Bronchial epithelial cell (primary cell): ENCODE results near the gene HTRA3. TPM values are rescaled to one million over a fixed set of nuclear protein-coding genes. Genes with fewer than 3 reads are reported as not detected.

Source experiments
- DNase-seq: peaks from one replicate; pipeline ENCODE4 v3.0.0-alpha.2; 2010; ENCODE audit warnings: low read depth
- FAIRE-seq: peaks from 2 replicates; lab custom pipeline; 2011; peaks lifted over from hg19 to GRCh38; lab: Jason Lieb, UNC
- H3K27me3 ChIP-seq: 2 replicates; pipeline ENCODE4 v1.5.1; 2011; ENCODE audit warnings: low read length; ENCODE audit not compliant: control insufficient read depth, insufficient read depth
- H3K36me3 ChIP-seq: 2 replicates; pipeline ENCODE4 v1.5.1; 2011; ENCODE audit warnings: low read length; ENCODE audit not compliant: control insufficient read depth, insufficient read depth
- H3K4me3 ChIP-seq: 2 replicates; pipeline ENCODE4 v1.5.1; 2011; ENCODE audit warnings: mild to moderate bottlenecking, low read depth, low read length, control low read depth
- CTCF ChIP-seq: IDR thresholded peaks from 2 replicates; pipeline ENCODE4 v1.5.1; 2011; ENCODE audit warnings: mild to moderate bottlenecking, moderate library complexity, low read length, control low read depth, inconsistent platforms; ENCODE audit not compliant: insufficient read depth, severe bottlenecking
- total RNA-seq: library from RNA; depleted of rRNA; stranded (reverse); fragments of >200 nt; gene quantifications from 2 replicates; pipeline ENCODE4 v1.2.1, GENCODE V29; 2014

The HTRA3 gene
- total RNA-seq, 1 donor from 2014 or later, result 0.26 TPM

GRCh38 chr4:8232748-8233147 lies 36.8 kb upstream of the HTRA3 start:
- H3K36me3 ChIP-seq, result peaks cover 64% of the 10 kb centered on the region
- no peak overlapping the region for H3K4me3 ChIP-seq
- FAIRE-seq, result no peak
- H3K27me3 ChIP-seq, result no peaks in the 10 kb centered on the region
- DNase-seq, result no peak
- TF ChIP-seq CTCF, result no peak

- no peak for TF ChIP-seq CTCF
- H3K36me3 ChIP-seq, result peaks cover 66% of the 10 kb centered on the region
- no peak overlapping the region for H3K4me3 ChIP-seq
- FAIRE-seq (no peak), DNase-seq (no peak)
- H3K27me3 ChIP-seq, result no peaks in the 10 kb centered on the region
Observed at GRCh38 chr4:8233672-8234484, 35.7 kb upstream of the HTRA3 start.

GRCh38 chr4:8234715-8235114 lies 34.8 kb upstream of the HTRA3 start:
- no peaks in the 10 kb centered on the region for H3K27me3 ChIP-seq
- FAIRE-seq, result no peak
- no peak for DNase-seq
- H3K4me3 ChIP-seq, result no peak overlapping the region
- TF ChIP-seq CTCF, result no peak
- peaks cover 67% of the 10 kb centered on the region for H3K36me3 ChIP-seq

- peaks cover 67% of the 10 kb centered on the region for H3K36me3 ChIP-seq
- H3K4me3 ChIP-seq, result no peak overlapping the region
- DNase-seq, result no peak
- no peak for TF ChIP-seq CTCF
- FAIRE-seq, result no peak
- no peaks in the 10 kb centered on the region for H3K27me3 ChIP-seq
Observed at GRCh38 chr4:8235224-8235623, 34.3 kb upstream of the HTRA3 start.

GRCh38 chr4:8235686-8236085 lies 33.9 kb upstream of the HTRA3 start:
- DNase-seq (no peak), FAIRE-seq (no peak)
- Histone ChIP-seq H3K27me3 (no peaks in the 10 kb centered on the region), H3K4me3 (no peak overlapping the region), H3K36me3 (peaks cover 67% of the 10 kb centered on the region)
- TF ChIP-seq CTCF, result no peak
